Prostate gland (tissue), 2 donors: ENCODE measurements around the gene ZXDC. TPM values are rescaled to one million over a fixed set of nuclear protein-coding genes. Genes with fewer than 3 reads are reported as not detected.

Experiments
- DNase-seq: peaks from one replicate; pipeline ENCODE4 v3.0.0-alpha.2; 2019; ENCODE audit warnings: low spot score
- H3K27ac ChIP-seq, 2 donors: fragments of 200-600 bp; sonication (generic); 2 replicates each; pipeline ENCODE4 v1.5.1; 2017 to 2019
- H3K27me3 ChIP-seq: fragments of 200-600 bp; sonication (generic); replicated peaks from 2 replicates; pipeline ENCODE4 v1.5.1; 2019; ENCODE audit not compliant: insufficient read depth
- H3K36me3 ChIP-seq, 2 donors: fragments of 200-600 bp; sonication (generic); 1 replicate in 1 of 2; 2 replicates in 1 of 2; pipeline versions ENCODE4 v1.5.1 to v1.8.1; 2017 to 2019
- H3K4me1 ChIP-seq: fragments of 200-600 bp; sonication (generic); replicated peaks from 2 replicates; pipeline ENCODE4 v1.5.1; 2019
- H3K4me3 ChIP-seq, 2 donors: fragments of 200-600 bp; sonication (generic); 2 replicates each; pipeline ENCODE4 v1.5.1; 2017 to 2019
- H3K9me3 ChIP-seq: fragments of 200-600 bp; sonication (generic); 2 replicates; pipeline ENCODE4 v1.5.1; 2017
- CTCF ChIP-seq, 4 experiments: fragments of 200-600 bp in 2 of 4; fragments of 450-650 bp in 2 of 4; sonication (generic) in 2 of 4; IDR thresholded peaks; 1 replicate in 3 of 4; 2 replicates in 1 of 4; pipeline ENCODE4 v1.5.1; 2016 to 2019; ENCODE audit warnings: antibody characterized with exemption in 4 of 4, mild to moderate bottlenecking in 2 of 4, moderate library complexity in 2 of 4
- POLR2A ChIP-seq: fragments of 450-650 bp; IDR thresholded peaks from one replicate; pipeline ENCODE4 v1.6.1; 2016; ENCODE audit warnings: antibody characterized with exemption, mild to moderate bottlenecking
- POLR2AphosphoS5 ChIP-seq: sonication (generic); formaldehyde crosslinking; IDR thresholded peaks from one replicate; pipeline ENCODE4 v1.6.1; 2017; ENCODE audit warnings: antibody characterized with exemption
- WGBS: methylation state at CpG from one replicate; pipeline ENCODE4 v1.1.5; 2018; 5-methylcytosine and 5-hydroxymethylcytosine counted together
- intact Hi-C: fragments of 100-400 bp; cut with DNase I; formaldehyde crosslinking; loops from one replicate; pipeline ENCODE4 v1.14.2; 2022
- total RNA-seq, 2 donors: library from RNA; depleted of rRNA; stranded (reverse); fragments of >200 nt; gene quantifications; one replicate each; pipeline ENCODE4 v1.1.0, GENCODE V29; 2016

ZXDC gene
- total RNA-seq, 2 donors from 2014 or later: 47.7 to 87.0 TPM

GRCh38 chr3:126395846-126396513, 79.7 kb downstream of the ZXDC start:
- TF ChIP-seq POLR2AphosphoS5 (no peak), POLR2A (no peak), CTCF (IDR thresholded peaks at IDR 0.05) (no peak)
- Histone ChIP-seq H3K9me3 (no peaks in the 10 kb centered on the region), H3K4me1 (no peaks in the 10 kb centered on the region), H3K27ac (no peak overlapping the region), H3K36me3 (no peaks in the 10 kb centered on the region), H3K27me3 (no peaks in the 10 kb centered on the region), H3K4me3 (no peak overlapping the region)
- no peak for DNase-seq
- 97% methylated on average over 6 of the region's 6 CpGs for WGBS
- intact Hi-C loops: no loop called here

DNA sequence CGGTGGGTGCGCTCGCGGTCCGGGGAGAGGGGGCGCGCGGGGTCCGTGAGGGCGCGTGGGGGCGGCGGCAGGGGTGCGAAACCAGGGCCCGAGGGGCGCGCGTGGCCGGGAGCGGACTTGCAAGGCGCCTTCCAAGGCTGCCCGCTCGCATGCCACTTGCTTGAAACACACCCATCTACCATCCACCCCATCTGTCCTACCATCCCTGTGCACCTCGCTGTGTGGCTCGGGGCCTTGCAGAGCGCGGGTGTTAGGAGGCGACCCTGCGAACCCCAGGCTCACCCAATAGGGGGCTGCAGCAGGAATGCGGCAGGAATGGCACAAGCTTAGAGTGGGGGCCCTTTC, 80.7 kb downstream of the ZXDC start:
- intact Hi-C loops: no loop called here
- H3K4me3 ChIP-seq: no peak overlapping the region
- TF ChIP-seq POLR2A (no peak), POLR2AphosphoS5 (no peak), CTCF (IDR thresholded peaks at IDR 0.05) (no peak)
- DNase-seq: no peak
- H3K36me3 ChIP-seq: no peaks in the 10 kb centered on the region
- 14% methylated on average over 29 of the region's 30 CpGs for WGBS
- no peaks in the 10 kb centered on the region for H3K27me3 ChIP-seq
- H3K9me3 ChIP-seq: no peaks in the 10 kb centered on the region
- no peaks in the 10 kb centered on the region for H3K4me1 ChIP-seq
- no peak overlapping the region for H3K27ac ChIP-seq

GRCh38 chr3:126394179-126394976, 81.3 kb downstream of the ZXDC start, which contains the start of gene CFAP100:
TSS of gene CFAP100 (plus strand) at chr3:126394909. CDS start at chr3:126396001, 1,092 bp downstream.
- Histone ChIP-seq H3K27me3 (no peaks in the 10 kb centered on the region), H3K9me3 (no peaks in the 10 kb centered on the region), H3K4me1 (no peaks in the 10 kb centered on the region), H3K36me3 (no peaks in the 10 kb centered on the region), H3K27ac (no peak within 1 kb of the TSS), H3K4me3 (no peak within 1 kb of the TSS)
- intact Hi-C loops: no loop called here
- no peak for TF ChIP-seq POLR2AphosphoS5
- no peak for TF ChIP-seq CTCF (IDR thresholded peaks at IDR 0.05)
- TF ChIP-seq POLR2A: no peak
- no peak for DNase-seq
- 36% methylated on average over 43 of the region's 43 CpGs for WGBS

DNA sequence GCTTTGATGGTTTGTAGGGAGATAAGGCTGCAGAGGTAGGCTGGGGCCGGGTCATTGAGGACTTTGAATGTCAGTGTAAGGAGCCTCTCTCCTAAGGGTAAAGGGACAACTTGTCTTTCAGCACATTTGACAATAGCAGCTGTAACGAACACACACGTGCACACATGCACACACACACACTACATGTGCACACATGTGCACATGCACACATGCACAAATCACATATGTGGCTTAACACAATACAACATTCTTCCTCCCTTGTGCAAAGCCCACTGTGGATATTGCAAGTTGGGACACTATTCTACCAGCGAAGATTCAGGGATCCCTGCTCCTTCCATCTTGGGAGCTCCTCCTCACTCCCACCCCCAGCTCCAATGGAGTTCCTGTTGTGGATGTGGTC, 82.1 kb downstream of the ZXDC start:
- Histone ChIP-seq H3K9me3 (no peaks in the 10 kb centered on the region), H3K27me3 (no peaks in the 10 kb centered on the region), H3K4me3 (no peak overlapping the region), H3K36me3 (no peaks in the 10 kb centered on the region), H3K4me1 (no peaks in the 10 kb centered on the region), H3K27ac (no peak overlapping the region)
- DNase-seq: no peak
- intact Hi-C loops: no loop called here
- TF ChIP-seq POLR2A (no peak), POLR2AphosphoS5 (no peak), CTCF (IDR thresholded peaks at IDR 0.05) (no peak)
- 92% methylated on average over 4 of the region's 4 CpGs for WGBS
